Measurements from ENCODE around the gene BIRC3.

DNA sequence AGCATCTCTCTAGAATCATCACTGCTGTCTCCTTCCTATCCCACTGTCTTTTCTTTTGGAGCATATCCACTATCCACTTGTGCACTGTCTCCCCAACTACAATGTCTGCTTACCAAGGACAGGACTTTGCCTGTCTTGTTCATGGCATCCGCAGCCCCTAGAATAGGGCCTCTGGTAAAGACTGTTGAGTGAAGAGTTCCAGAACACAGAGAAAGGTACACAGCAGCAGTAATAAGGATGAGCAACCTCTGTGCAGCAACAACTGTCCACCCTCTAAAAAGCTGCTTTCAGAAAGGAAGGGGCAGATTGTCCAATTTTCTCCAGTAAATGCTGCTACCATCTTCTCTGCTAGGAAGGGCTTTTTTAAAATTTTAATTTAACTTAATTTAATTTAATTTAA is 25.5 kb upstream of the BIRC3 start:
- TF ChIP-seq CTCF (IDR thresholded peaks at IDR 0.05) (no peak), POLR2A (IDR thresholded peaks at IDR 0.05; ENCODE audit: low read depth) (no peak), POLR2AphosphoS5 (IDR thresholded peaks at IDR 0.05) (no peak), EP300 (IDR thresholded peaks at IDR 0.05) (no peak)
